GM19351 (cell line): ENCODE data around the gene FMC1.
"Not testable (repeated sequence)": the region's sequence is repeated elsewhere in the genome, so short reads cannot be mapped to it uniquely, and the experiment has no call there.

Source experiments
- ATAC-seq: cut with Tn5 transposase; IDR thresholded peaks from one replicate; pipeline ENCODE4 v1.9.1; 2021; ENCODE audit warnings: mild to moderate bottlenecking, moderate library complexity; ENCODE audit not compliant: unreplicated experiment

Gene FMC1

GRCh38 chr7:139340037-139340807 is 915 bp upstream of the FMC1 start:
- peak; percentile 73 for ATAC-seq

- ATAC-seq, result no peak
Measured at GRCh38 chr7:139340808-139341057, 404 bp upstream of the FMC1 start.

DNA sequence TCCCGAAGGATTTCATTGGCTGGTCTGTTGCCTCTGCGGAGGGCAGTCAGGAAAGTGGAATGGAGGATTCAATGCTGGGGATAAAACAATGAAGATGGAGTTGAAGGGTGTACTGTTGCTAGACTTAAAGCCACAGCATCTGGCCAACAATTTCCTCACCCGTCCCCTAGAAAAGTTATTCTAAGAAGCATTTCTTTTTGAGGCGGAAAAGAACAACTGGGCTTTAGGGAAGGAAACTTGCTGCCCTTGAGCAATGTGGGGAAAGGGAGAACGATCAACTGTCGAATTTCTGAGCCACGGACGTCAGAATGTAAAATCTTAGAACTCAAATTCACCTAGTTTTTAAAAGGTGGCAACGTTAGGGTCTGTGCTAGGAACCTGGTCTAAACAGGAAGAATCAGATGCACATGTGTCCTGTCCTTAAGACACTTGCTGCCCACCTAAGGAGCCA is 664 bp downstream of the FMC1 start:
- ATAC-seq, result no peak

GRCh38 chr7:139345042-139345441 is 3.9 kb downstream of the FMC1 start:
- no peak for ATAC-seq

DNA sequence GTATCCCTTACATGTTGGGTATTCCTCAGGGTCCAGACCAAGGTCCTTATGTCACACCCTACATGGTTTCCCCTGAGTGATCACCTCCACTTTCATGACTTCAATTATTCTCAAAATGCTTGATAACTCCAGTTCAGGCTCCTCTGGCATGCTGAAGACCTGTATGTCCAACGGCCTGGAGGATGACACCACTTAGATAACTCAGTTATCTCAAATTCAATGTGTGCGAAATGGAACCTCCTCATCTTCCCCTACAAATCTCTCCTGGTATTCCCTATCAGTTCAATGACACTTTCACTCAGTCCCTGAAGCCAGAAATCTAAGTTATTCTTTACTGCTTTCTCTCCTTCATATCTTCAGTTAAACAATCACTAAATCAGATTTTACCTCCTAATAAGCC is 9.9 kb downstream of the FMC1 start:
- ATAC-seq, result no peak

- no peak for ATAC-seq
Measured at GRCh38 chr7:139354729-139355128, 13.6 kb downstream of the FMC1 start.

DNA sequence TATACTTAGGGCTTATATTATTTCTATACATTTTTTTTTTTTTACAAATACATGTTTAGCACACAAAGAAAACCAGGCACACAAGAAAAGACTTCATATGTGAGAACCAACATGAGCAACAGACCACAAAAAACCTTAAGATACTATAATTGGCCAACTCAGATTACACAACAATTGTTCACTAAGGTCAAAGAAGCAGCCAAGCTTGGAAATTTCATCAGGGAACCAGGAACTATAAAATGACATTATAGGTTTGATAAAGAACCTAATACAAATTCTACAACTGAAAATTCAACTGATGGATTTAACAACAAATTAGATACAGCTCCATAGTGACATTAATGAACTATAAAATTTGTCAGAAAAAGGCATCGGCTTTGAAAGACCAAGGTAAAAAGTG is 14.2 kb downstream of the FMC1 start:
- ATAC-seq, result no peak

- ATAC-seq, result not testable (repeated sequence)
Measured at GRCh38 chr7:139357729-139358506, 16.8 kb downstream of the FMC1 start.

DNA sequence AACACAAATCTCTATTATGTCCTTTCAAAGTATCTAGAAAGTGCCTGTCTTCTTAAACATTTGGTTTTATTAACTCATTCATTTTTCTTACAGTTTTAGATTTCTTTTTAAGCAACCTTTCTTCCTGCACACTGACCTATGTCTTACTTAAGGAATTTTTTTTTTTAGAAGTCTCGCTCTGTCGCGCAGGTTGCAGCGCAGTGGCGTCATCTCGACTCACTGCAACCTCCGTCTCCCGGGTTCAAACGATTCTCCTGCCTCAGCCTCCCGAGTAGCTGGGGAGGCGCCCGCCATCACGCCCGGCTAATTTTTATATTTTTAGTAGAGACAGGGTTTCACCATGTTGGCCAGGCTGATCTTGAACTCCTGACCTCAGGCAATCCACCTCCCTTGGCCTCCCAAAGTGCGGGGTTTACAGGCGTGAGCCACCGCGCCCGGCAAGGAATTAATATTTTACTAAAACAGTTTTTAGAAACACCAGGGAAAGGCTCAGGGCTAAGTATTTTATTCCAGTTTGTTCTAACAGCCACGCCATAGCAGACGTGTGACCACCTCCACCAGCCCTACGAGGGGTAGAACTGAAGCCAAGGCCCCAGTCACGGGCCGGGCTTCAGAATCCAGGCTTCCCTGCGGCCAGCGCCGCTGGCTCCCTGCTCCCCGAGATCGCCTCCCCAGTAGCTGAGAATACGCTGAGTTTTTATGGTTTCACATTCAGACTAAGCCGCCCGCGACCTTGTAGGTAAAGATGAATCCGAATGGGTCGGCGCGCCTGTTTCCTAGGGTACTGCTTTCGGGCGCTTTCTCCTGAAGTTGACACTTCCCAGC is 17.6 kb downstream of the FMC1 start:
- ATAC-seq, result peak; percentile 9

- ATAC-seq, result peak; percentile 68
Measured at GRCh38 chr7:139359366-139360209, 18.5 kb downstream of the FMC1 start, which contains the start of gene LUC7L2. LUC7L2 (plus strand) TSS chr7:139359894; CDS start chr7:139360262, 368 bp downstream.

DNA sequence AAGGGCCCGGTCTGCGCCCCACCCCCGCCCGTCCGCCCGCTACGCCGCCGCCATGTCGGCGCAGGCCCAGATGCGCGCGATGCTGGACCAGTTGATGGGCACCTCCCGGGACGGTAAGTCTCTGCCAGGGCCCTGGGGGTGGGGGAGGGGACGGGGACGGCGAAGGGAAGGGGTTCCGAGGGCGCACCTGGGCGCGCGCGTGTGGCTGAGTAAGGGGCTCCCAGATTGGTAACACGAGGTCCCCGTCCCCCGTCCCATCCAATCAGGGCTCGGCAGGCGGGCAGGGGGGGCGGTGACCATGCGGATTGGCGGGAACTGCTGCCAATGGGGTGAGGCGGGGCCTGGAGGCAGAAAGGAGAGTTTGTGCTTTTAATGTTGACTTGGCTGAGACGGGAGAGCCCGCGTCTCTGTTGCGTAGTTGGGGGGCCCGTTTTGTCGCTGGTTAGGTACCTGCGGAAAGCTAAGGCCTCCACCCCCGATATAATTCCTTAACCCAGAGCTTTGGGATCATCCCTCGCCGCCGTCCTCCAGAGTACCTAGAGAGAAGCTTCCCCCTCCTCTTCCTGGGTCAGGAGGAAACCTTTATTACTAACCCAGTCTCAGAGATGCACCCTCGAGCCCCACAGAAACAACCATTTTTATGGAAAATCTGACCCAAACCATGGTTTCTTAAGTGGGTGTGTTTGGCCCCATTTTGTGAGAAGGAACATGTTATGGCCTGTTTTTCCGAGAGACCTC is 19.2 kb downstream of the FMC1 start:
- ATAC-seq, result peak; percentile 73

- ATAC-seq, result no peak
Measured at GRCh38 chr7:139360948-139361307, 19.8 kb downstream of the FMC1 start.

- ATAC-seq, result no peak
Measured at GRCh38 chr7:139361523-139361922, 20.4 kb downstream of the FMC1 start.

DNA sequence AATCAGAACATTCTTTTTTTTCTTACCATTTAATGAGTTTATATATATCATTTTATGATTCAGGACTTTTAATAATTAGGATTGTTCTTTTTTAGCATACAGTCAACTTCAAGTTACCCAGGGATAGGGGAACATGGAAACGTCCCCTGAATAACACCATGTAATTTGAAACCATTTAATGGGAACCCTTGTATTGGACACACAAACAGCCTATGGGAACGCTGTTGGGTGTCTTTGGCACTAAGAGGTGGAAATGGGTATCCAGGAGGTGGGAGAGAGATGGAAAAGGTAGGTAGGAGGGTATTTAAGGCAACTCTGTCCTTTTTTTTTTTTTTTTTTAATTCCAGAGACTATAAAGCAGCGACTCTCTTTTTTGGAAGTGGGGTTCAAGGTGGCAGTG is 21.2 kb downstream of the FMC1 start:
- no peak for ATAC-seq

GRCh38 chr7:139362981-139363380 is 21.8 kb downstream of the FMC1 start:
- ATAC-seq, result no peak

DNA sequence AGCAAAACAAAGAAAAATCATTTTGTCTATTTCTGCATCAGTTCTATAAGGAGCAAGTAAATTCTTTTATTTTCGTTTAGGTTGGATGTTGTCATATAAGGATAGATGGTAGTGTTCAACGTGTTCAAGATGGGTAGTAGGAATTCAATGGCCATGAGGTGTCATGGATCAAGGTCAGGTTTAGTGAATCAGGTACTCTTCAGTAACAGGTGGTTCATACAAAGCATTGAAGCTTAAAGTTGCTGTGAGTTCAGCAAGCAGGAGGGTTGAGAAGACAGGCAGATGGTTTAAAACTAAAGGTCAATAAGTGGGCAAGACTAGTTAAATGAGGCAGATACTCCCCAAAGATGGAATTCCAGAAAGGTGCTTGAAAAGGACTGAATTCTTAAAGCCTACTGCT is 24.2 kb downstream of the FMC1 start:
- no peak for ATAC-seq

DNA sequence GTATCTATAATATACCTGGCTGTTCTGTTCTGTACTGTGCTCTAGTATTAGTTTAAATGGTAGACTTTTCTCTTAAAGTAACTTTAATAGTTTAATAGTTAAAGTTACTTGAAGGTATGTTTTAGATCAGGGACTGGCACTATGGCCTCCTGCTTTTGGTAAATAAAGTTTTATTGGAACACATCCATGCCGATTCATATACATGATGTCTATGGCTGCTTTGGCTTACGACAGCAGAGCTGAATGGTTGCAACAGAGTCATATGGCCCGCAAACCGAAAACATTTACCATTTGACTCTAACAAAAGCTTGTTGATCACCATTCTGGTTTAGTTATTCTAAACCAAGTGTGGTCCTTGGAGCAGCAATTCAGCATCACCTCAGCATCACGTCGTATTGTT is 25.3 kb downstream of the FMC1 start:
- no peak for ATAC-seq

GRCh38 chr7:139367438-139368155 is 26.5 kb downstream of the FMC1 start:
- no peak for ATAC-seq

- no peak for ATAC-seq
Measured at GRCh38 chr7:139370301-139370942, 29.3 kb downstream of the FMC1 start.
